Psoas muscle (tissue), 8 donors: Measurements from ENCODE around the gene CDK14. TPM values are rescaled to one million over a fixed set of nuclear protein-coding genes. Genes with fewer than 3 reads are reported as not detected.

Experiments used
- ATAC-seq, 4 donors: fragments of 200-7000 bp; cut with Tn5 transposase; one replicate each; pipeline ENCODE4 v1.9.1; 2020; ENCODE audit warnings: moderate library complexity in 3 of 4, mild to moderate bottlenecking in 2 of 4
- DNase-seq, 2 donors: peaks; one replicate each; pipeline ENCODE4 v3.0.0-alpha.2; 2020
- H3K27ac ChIP-seq: fragments of 200-600 bp; one replicate; pipeline ENCODE4 v1.8.0; 2022
- H3K27me3 ChIP-seq, 3 donors: fragments of 200-600 bp in 1 of 3; one replicate each; pipeline versions ENCODE4 v1.6.1 to v1.8.0; 2013 to 2022; ENCODE audit warnings: low read length in 2 of 3, mild to moderate bottlenecking in 2 of 3, moderate library complexity in 1 of 3; ENCODE audit not compliant: insufficient read depth in 3 of 3
- H3K36me3 ChIP-seq, 2 donors: fragments of 200-600 bp in 1 of 2; one replicate each; pipeline versions ENCODE4 v1.6.1 to v1.8.0; 2013 to 2022; ENCODE audit warnings: low read depth in 1 of 2, mild to moderate bottlenecking in 1 of 2, moderate library complexity in 1 of 2; ENCODE audit not compliant: insufficient read depth in 1 of 2
- H3K4me1 ChIP-seq: fragments of 200-600 bp; one replicate; pipeline ENCODE4 v1.8.0; 2022
- H3K4me3 ChIP-seq: fragments of 200-600 bp; one replicate; pipeline ENCODE4 v1.8.0; 2022; ENCODE audit warnings: mild to moderate bottlenecking
- H3K9me3 ChIP-seq: fragments of 200-600 bp; one replicate; pipeline ENCODE4 v1.8.0; 2022
- WGBS, 3 donors: extraction: QIAGEN DNeasy Blood & Tissue Kit; methylation state at CpG; one replicate each; pipeline versions ENCODE4 v1.1.6 to v1.1.7; 2013; 5-methylcytosine and 5-hydroxymethylcytosine counted together
- intact Hi-C, 2 donors: fragments of 100-400 bp; cut with DNase I; formaldehyde crosslinking; loops; one replicate each; pipeline versions ENCODE4 v1.11.0 to v1.14.2; 2022
- polyA plus RNA-seq, 3 donors: library from polyadenylated mRNA; stranded (reverse); fragments of 200-250 nt; gene quantifications; one replicate each; pipeline ENCODE4 v1.2.3, GENCODE V29; 2013
- total RNA-seq, 4 donors: library from RNA; stranded (reverse); fragmentation: NEBNext Ultra II Directional in 2 of 4; extraction: Animal tissue kit (Norgen Biotek cat#: 25700) in 2 of 4; gene quantifications; one replicate each; pipeline versions ENCODE4 v1.2.1 to v1.2.4, GENCODE V29; 2021 to 2023
- TF ChIP-seq, protein P1 (sequence below): fragments of 200-600 bp; IDR thresholded peaks from one replicate; pipeline ENCODE4 v1.8.0; 2022; ENCODE audit warnings: antibody characterized with exemption
- donor health status: healthy with polysubstance abuse.
- donor health status: DM: no; HTN: no; CAD: no; lungs with moderate emphysema.
- donor health status: Bipolar disorder and iron deficiency.
- donor health status: healthy.
- donor health status: DM: yes; HTN: yes; CAD: no.
- donor health status: DM: no; HTN: no; CAD: no.
- donor health status: DM: no; HTN: no; CAD: no.
- donor health status: DM: yes; HTN: yes; CAD: no.

Gene CDK14
- total and polyA plus RNA-seq, 7 donors: 1.7 to 16.6 (median 10.6) TPM

DNA sequence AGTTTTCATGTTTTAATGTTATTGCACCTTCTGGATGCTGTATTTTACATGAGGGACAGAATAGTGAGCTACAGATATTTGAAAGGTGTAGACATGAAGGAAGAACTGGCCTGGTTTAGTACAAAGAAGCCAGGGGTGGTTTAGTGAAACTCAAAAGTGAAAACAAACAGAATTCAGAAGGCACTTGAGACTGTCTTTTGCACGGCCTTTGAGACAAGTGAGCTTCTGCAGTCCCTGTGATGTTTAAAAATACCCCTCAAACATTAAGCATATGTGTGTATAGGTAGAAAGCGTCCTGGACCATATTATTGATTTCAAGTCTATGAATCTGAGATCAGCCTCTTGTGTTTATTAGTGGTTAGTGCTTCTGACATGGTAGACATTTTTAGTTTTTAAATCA, 118.9 kb downstream of the CDK14 start:
- Histone ChIP-seq H3K9me3 (no peaks in the 10 kb centered on the region), H3K36me3 (no peaks in the 10 kb centered on the region), H3K27me3 (no peaks in the 10 kb centered on the region), H3K4me3 (no peak overlapping the region), H3K27ac (no peak overlapping the region), H3K4me1 (peaks cover 3% of the 10 kb centered on the region)
- ATAC-seq (no peak), DNase-seq (no peak)
- TF ChIP-seq, protein P1, sequence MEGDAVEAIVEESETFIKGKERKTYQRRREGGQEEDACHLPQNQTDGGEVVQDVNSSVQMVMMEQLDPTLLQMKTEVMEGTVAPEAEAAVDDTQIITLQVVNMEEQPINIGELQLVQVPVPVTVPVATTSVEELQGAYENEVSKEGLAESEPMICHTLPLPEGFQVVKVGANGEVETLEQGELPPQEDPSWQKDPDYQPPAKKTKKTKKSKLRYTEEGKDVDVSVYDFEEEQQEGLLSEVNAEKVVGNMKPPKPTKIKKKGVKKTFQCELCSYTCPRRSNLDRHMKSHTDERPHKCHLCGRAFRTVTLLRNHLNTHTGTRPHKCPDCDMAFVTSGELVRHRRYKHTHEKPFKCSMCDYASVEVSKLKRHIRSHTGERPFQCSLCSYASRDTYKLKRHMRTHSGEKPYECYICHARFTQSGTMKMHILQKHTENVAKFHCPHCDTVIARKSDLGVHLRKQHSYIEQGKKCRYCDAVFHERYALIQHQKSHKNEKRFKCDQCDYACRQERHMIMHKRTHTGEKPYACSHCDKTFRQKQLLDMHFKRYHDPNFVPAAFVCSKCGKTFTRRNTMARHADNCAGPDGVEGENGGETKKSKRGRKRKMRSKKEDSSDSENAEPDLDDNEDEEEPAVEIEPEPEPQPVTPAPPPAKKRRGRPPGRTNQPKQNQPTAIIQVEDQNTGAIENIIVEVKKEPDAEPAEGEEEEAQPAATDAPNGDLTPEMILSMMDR: no peak
- intact Hi-C loops: no loop called here
- 90 to 91% (median 90%) methylated on average over 2 of the region's 2 CpGs for WGBS, 3 donors

DNA sequence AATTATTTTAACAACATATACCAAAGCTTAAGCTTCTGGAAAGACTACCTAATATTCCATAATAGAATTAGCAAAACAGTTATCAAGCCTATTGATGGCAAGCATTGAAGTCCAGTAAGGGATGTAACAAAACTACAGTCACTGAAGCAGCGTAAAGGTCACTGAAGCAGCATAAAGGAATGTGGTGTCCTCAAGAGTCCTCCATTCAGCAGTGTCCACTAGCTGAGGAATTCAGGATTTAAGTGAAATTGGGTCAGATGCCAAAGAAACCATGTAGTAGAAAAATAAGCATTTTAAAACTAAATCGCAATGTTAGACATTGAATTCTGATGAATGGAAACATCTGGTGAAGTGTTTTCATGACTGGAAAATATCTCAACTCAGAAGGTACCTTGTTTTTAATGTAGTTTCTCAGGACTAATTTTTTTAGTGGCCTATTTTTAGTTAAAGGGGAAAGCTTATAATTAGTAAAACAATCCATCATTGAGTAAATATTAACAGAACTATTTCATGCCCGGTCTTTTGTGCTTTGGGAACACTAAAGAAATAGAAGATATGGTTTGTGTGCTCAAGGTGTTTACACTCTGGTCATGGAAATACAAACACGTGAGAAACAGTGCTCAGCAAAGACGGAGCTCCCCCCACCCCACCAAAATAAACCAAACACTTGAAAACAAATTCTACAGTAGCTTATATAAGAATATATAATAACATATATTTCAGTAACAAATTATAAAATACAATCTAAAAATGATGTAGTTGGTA, 121.4 kb downstream of the CDK14 start:
- TF ChIP-seq, protein P1: no peak
- intact Hi-C loops: no loop called here
- no peaks in the 10 kb centered on the region for H3K9me3 ChIP-seq
- ATAC-seq: no peak
- H3K27ac ChIP-seq: no peak overlapping the region
- no peaks in the 10 kb centered on the region for H3K36me3 ChIP-seq
- H3K4me1 ChIP-seq: no peaks in the 10 kb centered on the region
- no peak for DNase-seq
- H3K27me3 ChIP-seq: no peaks in the 10 kb centered on the region
- 69 to 76% (median 70%) methylated on average over 5 of the region's 5 CpGs for WGBS, 3 donors
- H3K4me3 ChIP-seq: no peak overlapping the region

DNA sequence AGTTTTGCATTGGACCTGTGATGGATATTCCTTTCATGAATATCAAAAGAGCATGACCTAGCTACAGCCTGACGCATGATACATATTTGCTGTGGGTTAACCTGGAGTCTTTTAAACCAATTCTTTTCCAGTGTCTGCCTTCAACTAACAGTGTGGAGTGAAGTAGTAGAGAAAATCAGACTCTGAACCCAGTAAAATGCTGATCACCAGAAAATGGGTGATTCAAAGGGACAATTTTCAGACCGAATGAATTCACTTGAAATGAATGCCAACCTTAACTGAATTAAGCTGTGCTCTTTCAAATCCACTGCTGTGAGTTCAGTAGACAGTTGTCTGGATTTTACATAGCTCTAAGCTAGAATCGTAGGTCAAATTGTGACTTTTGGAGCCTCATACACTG, 123.0 kb downstream of the CDK14 start:
- Histone ChIP-seq H3K4me3 (no peak overlapping the region), H3K27me3 (no peaks in the 10 kb centered on the region), H3K4me1 (no peaks in the 10 kb centered on the region), H3K27ac (no peak overlapping the region), H3K36me3 (no peaks in the 10 kb centered on the region), H3K9me3 (no peaks in the 10 kb centered on the region)
- intact Hi-C loops: no loop called here
- DNase-seq (no peak), ATAC-seq (no peak)
- TF ChIP-seq, protein P1: no peak
- 60 to 67% (median 63%) methylated on average over 3 of the region's 3 CpGs for WGBS, 3 donors

DNA sequence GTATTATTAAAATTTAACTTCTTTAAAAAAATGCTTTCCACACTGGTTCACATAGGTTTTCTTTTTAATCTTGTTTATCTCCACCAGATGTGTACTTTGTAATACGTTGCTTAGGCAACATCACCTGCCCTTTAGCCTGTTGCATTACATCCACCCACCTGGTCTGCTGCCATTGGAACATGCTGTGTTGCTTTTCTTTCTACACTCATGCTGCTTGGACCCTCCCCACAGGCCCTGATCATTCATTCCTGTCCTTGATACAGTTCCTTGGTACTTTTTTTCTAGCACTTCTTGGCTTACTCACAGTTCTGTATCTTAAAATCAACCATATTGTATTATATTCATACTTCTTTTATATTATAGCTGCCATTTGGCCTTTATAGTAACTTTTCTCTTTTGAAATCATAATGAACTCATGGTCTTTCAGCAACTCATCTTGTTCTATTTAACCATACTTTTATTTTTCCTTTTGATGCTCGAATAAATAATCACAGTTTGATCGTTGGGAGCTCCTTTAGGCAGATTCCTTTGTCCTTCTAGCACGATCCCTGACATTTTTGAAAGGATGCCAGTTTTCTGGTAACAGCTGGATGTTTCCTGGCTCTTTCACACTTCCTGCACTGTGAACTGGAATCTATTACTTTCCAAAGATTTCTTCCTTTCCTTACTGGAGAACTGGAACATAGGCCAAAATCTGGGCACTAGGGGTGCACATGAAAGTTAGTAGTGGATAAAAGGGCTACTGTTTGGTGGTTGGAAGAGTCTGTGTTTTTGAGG, 125.1 kb downstream of the CDK14 start:
- no peak overlapping the region for H3K27ac ChIP-seq

More for the DNA sequence above, 125.1 kb downstream of the CDK14 start:
- 24 to 33% (median 24%) methylated on average over 4 of the region's 4 CpGs for WGBS, 3 donors
- DNase-seq (peak in 1 of 2 donors; percentile 14), ATAC-seq (peak in 1 of 4 donors; percentile 36)
- TF ChIP-seq, protein P1: no peak
- no peak overlapping the region for H3K4me3 ChIP-seq
- H3K4me1 ChIP-seq: peaks cover 2% of the 10 kb centered on the region
- no peaks in the 10 kb centered on the region for H3K36me3 ChIP-seq
- intact Hi-C loops: no loop called here
- H3K9me3 ChIP-seq: no peaks in the 10 kb centered on the region
- H3K27me3 ChIP-seq: no peaks in the 10 kb centered on the region
